GM18520 (cell line): Measurements from ENCODE around the gene NEK10.

Experiments used
- ATAC-seq: cut with Tn5 transposase; IDR thresholded peaks from one replicate; pipeline ENCODE4 v1.9.1; 2021; ENCODE audit not compliant: unreplicated experiment

The NEK10 gene

DNA sequence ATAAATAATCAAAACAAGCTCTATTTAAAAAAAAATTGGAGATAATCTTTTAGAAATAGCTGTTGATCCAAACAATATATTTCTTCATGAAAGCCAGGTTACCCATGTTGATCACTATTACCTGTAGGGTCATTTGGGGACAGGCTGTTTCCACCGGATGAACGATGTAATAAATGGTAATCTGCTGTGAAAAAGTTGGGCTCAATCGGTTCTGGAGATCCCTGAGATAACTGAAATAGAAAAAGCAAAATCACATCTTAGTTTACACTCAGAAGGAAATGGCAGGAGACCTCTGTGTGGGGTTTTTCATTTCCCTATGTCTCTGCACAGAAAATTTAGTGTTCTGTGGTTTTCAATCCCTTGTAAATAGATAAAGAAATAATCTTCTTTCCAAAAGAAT is 249.5 kb downstream of the NEK10 start:
- no peak for ATAC-seq

DNA sequence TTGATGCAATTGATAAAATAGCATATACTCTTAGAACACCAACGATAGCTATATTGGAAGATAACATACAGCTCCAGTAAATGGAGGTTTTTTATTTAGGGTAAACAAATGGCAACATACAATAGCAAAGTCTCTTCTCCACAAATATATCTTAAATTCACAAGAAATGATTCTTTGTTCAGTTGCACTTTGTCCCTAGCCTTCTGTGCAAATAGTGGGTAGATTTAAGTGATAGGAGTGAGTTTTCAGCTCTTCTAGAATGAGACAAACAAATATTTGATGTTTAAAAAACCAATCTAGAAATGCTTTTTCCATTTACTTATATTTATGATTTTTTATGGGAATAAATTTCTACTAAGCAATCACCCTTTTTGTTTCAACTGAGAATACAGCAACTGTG is 253.8 kb downstream of the NEK10 start:
- no peak for ATAC-seq

DNA sequence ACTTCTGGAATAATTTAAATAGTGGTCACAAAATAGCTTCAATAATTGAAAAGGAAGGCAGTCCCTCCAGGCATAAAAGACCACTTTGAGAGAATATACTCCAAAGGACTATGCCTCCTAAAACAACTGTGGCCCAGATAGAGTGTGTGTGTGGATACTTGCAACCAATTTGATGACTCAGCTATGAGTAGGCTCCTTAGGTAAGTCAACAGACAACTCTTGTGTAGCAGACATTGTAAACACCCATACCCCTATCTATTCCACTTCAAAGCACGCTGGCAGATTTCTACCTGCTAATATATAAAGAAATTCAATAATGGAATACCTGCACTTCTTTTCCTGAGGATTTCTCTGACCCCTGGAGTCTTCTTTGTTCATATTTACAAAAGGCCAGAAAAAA is 254.5 kb downstream of the NEK10 start:
- ATAC-seq = no peak

DNA sequence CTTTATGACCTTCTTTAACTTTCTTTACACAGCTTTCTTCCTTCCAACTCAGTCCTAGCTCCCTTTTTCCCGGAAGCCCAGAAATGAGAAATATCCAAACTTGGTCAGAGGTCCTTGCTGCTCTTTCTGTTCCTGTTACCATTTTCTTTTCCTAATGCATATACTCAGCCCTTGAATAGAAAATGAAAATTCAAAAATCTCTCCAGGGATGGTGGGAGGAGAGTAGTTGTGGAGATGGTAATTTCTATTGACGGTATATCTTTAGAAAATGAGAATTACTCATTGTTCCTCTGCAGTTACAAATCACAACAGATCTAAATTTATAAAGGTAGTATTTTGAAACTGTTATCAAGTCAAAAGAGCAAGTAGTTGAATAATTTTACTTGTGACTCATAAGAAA is 255.1 kb downstream of the NEK10 start:
- ATAC-seq = no peak

DNA sequence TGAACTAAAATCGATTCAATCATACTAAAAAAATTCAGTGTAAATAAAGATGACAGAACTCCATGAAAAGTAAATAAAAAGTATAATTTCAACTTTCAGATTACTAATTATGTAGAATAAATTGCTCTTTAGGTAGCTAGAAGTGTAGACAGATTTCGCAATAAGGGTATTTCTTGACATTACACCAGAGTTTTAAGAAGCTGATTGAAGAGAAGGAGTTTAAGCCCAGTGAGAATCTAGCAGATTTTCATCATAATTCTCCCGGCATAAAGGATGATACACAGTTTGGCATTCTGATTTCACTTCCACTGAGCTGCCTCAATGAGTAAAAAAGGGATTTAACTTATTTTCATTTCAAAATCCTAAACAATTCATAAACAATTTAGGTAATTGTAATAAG is 259.2 kb downstream of the NEK10 start:
- no peak for ATAC-seq

DNA sequence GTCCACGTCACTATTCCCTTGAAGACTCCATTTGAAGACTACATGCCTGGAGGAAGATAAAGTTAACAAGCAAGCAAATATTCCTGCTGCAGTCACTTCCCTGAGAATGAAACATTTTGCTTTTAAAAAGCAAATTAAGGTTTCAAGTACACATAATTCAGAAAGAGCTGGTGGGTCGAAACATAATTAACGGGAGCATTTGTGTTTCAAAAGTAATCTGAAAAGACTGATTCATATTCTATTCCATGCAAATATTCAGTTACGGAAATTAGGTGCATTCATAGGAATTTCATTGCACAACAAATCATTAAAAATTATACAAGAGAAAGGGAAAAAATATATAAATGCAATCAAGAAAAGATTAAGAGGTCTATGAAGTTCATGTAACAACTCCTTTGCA is 260.9 kb downstream of the NEK10 start:
- no peak for ATAC-seq

DNA sequence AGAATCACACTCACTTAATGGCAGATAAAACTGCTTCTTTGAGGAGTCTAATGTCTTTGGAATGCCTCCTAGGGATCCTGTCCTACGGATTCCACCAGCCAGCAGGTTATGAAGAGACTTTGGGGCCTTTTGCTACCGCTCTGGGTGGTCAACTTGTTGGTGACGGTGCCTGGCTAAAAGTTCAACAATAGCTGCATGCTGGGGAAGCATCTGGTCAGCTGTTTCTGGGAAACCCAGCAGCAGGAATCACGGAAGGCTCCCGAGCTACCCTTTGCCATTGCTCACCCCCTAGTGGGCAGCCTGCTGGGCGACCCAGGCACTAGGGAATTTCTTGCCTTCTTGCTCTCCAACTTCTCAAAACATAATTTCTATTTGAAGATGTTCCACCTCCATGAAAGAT is 263.3 kb downstream of the NEK10 start:
- ATAC-seq = no peak

DNA sequence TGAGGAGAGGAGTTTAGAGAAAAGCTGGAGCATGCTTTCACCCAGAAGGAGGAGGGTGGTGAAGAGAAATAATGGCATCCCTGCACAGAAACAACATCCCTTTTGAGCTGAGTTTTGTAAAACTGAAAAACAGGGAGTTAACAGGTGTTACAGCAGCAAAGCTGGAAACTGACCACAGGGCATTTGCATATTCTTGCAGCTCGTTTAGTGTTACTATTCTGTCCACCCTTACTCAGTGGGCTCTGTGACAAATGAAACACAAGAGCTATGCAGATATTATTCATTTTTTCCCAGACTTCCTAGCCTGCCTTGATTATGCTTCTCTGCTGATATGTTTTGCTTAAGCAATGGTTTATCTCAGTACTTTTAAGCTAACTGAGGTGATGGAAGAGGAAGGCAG is 272.0 kb downstream of the NEK10 start:
- ATAC-seq = no peak

DNA sequence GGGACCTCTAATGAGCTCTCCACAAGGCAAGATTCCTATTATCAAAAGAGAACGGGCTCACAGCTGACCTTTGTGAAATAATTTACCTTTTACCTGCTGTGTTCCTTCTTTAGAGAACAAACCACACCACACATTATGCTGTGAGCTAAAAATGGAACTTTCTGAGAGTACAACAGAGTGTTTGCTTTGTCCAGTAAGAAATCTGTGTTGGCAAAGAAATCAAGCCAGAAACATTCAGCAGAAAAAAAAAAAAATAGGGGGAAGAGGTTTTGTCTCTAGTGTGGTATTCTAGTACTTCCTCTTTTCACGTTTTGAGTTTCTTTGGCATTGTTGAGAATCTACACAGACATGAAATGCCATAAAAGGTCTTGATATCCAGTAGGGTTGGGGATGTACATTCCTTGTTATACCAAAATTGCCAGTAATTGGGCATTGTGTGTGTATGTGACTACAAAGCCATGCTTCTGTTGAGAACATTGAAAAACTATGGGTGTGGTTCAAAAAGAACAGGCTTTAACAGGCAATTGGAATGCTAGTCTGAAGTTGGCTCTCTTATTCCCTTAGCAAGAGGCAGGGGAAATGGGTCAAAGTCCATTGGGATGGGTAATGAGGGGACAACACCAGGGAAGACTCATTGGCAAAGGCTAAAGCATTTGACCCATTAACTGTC is 273.5 kb downstream of the NEK10 start:
- ATAC-seq = no peak

DNA sequence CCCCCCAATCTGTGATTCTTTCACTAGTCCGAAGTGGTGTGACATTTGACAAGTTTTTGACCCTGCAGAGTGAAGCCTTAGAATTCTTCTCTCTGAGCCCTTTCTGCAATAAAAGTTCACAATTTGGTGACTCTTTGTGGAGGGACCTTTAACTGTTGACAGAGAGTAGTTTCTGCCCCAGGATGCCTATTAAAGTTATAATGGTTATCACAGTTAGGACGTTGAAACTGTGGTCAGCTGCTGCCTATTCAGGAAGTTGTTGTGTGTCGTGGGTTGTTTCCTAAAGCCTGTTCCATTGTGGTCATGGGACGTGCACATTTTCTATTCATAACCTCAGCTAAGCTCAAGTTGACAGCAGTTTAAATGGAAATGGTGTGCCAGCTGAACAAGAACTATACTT is 274.5 kb downstream of the NEK10 start:
- ATAC-seq = no peak

DNA sequence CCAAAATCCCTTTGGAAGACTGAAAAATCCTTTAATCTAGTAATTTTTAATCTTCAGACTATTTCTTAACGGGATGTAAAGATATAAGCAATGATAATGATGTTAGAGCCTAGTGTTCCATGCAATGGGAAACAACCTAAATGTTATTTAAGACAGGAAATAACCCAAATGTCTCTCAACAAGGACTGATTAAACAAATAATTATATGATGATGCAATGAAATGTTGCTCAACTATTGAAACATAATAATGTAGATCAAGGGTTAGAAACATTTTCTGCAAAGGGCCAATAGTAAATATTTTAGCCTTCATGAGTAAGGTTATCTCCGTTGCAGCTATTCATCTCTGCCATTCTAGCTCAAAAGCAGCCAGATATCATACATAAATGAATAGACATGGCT is 275.4 kb downstream of the NEK10 start:
- ATAC-seq = no peak

DNA sequence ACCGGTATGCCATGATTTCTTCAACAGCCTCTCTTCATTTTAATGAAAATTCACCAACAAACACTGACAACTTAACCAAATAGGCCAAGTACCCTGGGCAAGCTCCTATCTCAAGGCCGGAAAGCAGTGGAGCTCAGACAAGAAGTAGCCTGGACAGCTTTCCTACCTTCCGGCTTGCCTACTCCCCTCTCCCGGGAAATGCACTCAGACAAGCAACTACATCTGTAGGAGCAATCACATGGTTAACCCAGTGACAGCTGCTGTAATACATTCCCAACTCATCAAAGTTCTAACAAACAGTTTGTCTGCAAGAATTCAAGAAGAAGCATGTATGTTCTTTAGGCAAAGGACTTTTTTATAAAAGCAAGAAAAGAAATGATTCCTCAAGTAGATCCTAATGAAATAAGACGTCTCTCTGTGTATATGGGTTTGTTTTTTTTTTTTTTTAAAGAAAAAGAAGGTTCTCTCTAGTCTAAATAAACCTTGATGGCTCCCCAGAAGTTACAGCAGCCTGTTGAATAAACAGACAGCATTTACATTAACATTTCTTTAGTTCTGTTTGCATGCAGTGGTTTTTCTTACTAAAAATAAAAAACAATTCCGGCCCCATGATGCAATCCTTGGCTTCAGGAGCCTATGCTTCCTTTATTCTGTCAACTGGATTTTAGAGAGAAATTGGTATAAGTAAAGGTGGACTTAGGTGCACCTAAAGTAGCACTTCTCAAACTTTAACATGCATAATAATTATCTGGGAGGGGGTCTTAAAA is 278.7 kb downstream of the NEK10 start:
- no peak for ATAC-seq

DNA sequence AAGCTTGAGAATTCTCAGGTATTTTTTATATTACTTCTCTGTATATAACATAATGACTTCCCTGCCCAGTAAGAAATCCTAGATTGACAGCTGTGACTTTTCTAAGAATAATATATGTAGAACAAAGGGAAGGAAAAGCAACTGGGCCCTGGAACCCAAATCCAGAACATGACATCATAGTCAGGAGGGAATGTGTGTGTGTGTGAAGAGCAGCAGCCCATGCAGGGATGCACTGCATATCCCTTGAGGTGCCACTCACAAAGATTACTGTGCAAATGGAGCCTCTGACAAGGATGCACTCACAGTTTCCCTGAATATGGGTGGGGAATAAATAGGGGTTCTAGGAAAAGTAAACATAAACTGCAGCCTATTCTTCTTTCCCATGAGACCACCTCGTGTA is 279.5 kb downstream of the NEK10 start:
- ATAC-seq = no peak

DNA sequence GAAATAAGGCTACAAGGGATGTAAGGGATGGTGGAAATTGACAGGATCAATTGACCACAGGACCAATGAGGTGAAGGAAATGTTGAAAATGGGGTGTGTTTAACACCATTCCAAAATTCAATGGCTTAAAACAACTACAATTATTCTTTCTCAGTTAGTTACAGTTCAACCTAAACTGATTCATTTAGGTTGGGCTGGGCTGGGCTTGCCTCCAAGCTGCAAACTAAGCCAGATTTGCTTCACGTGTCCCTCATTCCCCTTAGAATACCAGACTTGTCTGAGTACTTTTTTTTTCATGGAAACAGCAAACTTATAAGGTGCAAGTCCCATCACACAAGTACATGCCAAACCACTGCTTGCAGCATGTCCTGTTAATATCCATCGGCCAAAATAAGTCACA is 280.1 kb downstream of the NEK10 start:
- ATAC-seq = no peak

DNA sequence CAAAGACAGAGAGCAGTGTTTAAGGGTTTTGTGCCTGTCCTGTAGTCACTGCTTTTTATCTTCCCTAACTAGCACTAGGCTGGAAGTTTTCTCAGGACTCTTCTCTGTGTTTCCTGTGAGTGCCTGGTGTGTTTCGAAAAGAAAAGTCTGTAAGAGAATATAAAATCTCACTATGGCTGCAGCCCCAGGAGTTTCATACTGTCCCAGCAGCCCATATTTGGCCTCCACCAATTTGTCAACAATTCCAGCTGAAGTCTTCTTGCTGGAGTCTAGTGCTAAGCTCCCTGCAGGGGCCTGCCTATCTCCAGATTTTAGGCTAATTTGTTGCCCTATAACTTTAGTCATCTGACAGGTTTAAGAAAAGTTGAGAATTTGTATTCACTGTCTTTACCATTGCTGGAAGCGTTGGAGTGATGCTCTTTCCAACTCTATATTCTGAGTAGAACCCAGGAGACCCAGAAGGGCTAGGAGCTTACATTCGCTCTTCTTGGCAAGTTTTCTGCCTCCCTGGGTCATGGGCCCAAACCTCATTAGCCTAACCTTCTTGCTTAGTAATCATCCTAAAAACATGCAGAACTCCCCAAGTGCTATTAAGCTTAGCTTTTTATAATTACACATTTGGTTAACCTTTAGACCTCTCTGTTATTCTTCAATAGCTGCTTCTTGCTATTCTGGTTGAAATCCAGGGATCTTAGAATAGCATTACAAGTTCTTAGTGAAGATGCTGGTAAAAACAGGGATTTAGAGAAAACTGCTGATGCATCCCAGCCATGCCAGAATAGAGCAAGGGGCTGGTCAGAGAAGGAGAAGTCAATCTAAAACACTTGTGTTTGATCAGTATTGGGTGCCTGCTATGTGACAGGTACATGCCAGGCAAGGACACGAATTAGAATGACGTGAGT is 283.1 kb downstream of the NEK10 start:
- ATAC-seq = no peak

DNA sequence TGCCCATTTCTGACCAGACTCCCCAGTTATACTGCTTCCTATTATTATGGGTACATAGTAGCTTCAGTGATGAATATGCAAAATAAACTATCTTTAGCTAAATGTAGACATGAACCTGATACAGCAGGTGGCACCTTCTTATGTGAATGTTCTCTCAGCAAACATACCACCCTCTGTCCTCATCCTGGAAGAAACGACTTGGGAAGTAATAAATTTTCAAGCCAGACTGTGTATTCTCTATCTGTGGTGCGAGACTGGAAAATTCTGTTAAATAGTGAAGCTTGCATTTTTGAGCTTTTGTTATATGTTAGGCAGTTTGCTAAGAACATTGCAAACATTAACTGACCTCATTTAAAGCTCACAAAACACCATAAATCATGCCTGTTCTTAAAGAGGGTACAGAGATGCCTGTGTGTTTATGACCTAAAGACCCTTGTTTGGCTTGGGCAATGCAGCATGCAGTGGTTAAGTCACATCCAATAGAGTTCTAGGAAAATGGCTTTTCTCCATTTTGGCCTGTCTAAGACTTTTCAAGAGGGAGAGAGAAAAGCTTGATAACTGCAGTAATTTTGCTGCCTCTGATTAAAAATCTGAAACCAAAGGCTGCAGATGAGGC is 287.1 kb downstream of the NEK10 start:
- ATAC-seq = no peak

DNA sequence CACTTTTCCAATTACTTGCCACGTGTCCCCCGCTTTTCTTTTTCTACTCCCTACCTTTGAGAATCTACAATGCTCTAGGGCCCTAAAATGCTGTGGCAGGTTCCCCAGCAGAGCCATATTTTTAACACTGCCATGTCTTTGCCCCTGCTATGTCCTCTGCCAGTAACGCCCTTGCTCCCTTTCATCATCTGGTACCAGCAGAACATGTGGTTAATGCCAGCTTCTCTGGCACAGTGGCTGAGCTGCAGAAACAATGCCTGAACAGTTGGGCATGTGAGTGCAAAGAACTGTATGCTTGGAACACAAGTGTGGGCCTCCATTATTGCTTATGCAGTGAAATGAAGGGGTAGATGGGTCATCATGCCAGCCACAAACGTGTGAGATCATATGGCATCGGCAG is 287.6 kb downstream of the NEK10 start:
- no peak for ATAC-seq

DNA sequence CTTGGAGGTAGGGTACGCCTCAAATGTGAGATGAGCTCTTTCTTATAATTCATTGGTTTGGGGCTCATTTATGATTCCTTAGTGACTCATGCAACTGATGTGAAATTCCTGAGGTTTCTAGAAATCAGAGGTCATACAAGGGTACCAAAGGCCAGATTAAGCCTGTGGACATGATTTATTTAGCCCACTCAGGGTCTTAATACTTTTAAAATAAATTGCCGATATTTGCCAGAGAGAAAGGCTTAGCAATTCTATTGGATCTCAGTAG is 289.0 kb downstream of the NEK10 start:
- no peak for ATAC-seq

DNA sequence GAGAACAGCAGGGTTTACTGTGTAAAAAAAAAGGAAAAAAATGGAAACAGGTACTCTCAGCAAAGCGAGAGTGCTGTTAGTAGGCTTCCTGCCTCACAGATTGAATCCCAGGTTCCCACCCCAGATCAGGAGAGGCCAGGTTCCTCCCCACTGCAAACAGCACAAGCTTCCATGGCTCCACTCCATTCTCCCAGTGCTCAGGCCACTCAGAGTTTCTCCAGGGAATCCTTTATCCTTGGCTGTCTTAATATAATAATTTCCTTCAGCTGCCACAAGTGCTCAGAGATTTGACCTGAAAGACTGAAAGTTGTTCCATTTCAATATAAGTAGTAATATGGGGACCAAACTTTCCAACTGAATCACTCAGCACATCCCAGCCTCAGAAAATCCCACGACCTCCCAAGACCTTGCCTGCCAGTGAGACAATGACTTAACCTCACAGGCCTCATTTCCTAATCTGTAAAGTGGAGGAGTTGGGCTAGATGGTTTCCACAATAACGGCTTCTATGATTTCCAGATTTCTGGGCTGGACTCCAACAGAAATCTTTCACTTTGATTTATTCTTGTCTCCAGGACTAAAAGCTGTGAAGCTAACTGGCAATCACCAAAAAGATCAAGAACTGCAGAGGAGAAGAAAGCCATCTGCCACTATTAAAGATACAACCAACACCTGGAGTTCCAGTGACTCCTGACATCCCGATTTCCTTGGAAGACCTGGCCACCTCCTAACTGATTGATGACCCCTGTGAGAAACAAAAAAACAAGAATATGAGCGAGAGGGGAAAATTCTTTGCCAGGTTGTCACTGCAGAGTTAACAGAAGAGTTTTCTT is 289.5 kb downstream of the NEK10 start:
- no peak for ATAC-seq

DNA sequence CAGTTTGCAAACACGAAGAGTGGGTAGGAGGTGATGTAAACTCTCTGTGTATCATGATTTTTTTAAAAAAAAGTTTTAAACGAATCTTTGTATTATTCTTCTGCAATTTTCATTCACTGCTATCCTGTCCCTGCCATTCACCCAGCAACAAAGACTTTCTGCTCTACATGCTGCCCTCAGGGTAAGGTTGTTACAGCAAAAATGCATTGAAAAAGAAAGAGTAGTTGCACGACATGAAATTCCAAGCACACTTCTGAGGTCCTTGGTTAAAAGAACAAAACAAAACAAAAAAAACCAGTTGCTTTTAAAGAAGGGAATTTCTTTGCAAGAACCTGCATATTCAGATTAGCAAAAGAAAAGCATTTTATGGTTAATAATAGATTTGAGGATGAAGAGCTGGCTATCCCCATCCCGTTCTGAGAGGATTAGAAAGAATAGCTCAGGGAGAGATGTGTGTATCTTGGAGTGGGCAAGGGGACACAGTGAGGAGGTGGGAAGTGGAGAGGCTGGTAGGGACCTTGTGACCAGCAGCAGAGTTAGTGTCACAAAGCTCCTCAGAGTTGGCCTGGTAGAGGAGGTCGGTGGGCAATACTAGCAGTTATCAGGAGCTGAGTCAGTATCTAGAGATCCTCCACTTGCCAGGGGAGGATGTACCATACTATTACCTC is 290.8 kb downstream of the NEK10 start:
- ATAC-seq = no peak
